Mucosa of descending colon (tissue), 3 donors: ENCODE results near the gene CRIP2. TPM values are rescaled to one million over a fixed set of nuclear protein-coding genes. Genes with fewer than 3 reads are reported as not detected.

ENCODE experiments used
- ATAC-seq: fragments of 200-7000 bp; cut with Tn5 transposase; one replicate; pipeline ENCODE4 v1.9.1; 2020; ENCODE audit warnings: mild to moderate bottlenecking, moderate library complexity
- DNase-seq, 3 donors: peaks; one replicate each; pipeline ENCODE4 v3.0.0-alpha.2; 2020
- H3K36me3 ChIP-seq: fragments of 200-600 bp; one replicate; pipeline ENCODE4 v1.8.0; 2021; ENCODE audit warnings: low read depth, mild to moderate bottlenecking
- H3K4me1 ChIP-seq: fragments of 200-600 bp; one replicate; pipeline ENCODE4 v1.8.0; 2021; ENCODE audit warnings: low read depth, mild to moderate bottlenecking
- H3K4me3 ChIP-seq: fragments of 200-600 bp; one replicate; pipeline ENCODE4 v1.8.0; 2021; ENCODE audit warnings: mild to moderate bottlenecking
- H3K9me3 ChIP-seq: fragments of 200-600 bp; one replicate; pipeline ENCODE4 v1.8.0; 2021; ENCODE audit warnings: mild to moderate bottlenecking
- intact Hi-C, 2 donors: fragments of 100-400 bp; cut with DNase I in 1 of 2; cut with micrococcal nuclease in 1 of 2; formaldehyde crosslinking; loops; one replicate each; pipeline versions ENCODE4 v1.11.0 to v1.11.1; 2022; cut with DNase I, micrococcal nuclease
- total RNA-seq, 3 donors: library from RNA; stranded (reverse); fragmentation: NEBNext Ultra II Directional in 2 of 3; extraction: Animal tissue kit (Norgen Biotek cat#: 25700) in 2 of 3; gene quantifications; one replicate each; pipeline versions ENCODE4 v1.2.1 to v1.2.4, GENCODE V29; 2021 to 2023
- TF ChIP-seq, protein P1 (sequence below): fragments of 200-600 bp; IDR thresholded peaks from one replicate; pipeline ENCODE4 v1.8.0; 2022; ENCODE audit warnings: antibody characterized with exemption, mild to moderate bottlenecking
- donor health status: DM: no; HTN: no; CAD: no; lungs with moderate emphysema.
- donor health status: DM: no; HTN: no; CAD: no.
- donor health status: DM: no; HTN: yes; CAD: no.

Gene CRIP2
- total RNA-seq, 3 donors from 2014 or later = 10.0 to 41.6 (median 23.5) TPM

DNA sequence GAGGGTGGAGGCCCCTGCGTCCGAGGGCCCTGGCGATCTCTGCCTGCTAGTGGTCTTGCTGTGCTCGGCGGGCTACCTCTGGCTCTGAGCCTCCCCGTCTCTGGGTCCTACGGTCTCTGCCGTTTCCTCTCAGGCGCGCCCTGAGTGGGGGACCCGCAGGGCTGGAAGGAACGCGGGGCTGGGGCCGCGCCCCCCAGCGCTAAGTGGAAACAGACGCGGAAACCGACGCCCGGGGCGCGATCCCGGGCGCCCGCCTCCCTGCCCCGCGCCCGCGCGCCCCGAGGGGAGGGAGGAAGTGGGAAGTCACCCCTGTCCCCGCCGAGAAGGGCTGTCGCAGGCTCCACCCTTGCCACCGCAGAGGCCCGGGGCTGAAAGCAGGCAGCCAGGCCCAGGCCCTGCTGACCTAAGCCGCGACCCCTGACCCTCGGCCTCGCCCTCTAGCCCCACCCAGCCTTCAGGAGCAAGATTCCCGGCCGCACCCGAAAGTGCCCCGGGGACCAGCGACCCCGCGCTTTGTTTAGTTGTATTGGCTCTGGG, 12.9 kb downstream of the CRIP2 start:
- H3K4me1 ChIP-seq = peaks cover 64% of the 10 kb centered on the region
- ATAC-seq = peak; percentile 17

DNA sequence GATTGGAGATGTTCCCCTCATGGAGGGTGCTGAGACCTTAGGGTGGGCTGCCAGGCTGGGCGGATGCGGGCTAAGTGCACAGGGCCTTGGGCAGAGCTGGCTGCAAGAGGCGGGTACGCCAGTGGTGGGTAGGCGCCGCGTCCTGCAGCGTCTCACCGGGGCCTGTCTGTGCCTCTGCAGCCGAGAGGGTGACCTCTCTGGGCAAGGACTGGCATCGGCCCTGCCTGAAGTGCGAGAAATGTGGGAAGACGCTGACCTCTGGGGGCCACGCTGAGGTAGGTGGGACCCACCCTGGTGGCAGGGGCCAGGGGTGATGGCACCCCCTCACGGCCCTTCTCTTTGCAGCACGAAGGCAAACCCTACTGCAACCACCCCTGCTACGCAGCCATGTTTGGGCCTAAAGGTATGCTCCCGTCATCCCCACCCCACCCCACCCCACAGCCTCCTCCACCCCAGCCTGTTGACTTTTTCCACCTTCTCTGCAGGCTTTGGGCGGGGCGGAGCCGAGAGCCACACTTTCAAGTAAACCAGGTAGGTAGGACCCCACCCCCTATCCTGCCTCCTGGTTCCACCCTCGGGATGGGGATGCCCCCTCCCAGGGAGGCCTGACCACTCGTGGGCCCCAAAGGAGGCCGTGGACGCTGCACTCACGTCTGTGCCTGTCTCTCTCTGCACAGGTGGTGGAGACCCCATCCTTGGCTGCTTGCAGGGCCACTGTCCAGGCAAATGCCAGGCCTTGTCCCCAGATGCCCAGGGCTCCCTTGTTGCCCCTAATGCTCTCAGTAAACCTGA, 13.6 kb downstream of the CRIP2 start:
- ATAC-seq = no peak
- peak; percentile 73 to 79 (median 78) for DNase-seq
- H3K4me3 ChIP-seq = peak overlapping the region; percentile 39
- H3K36me3 ChIP-seq = peaks cover 6% of the 10 kb centered on the region
- peaks cover 58% of the 10 kb centered on the region for H3K4me1 ChIP-seq
- no peaks in the 10 kb centered on the region for H3K9me3 ChIP-seq
- intact Hi-C loops = no loop called here
- TF ChIP-seq, protein P1, sequence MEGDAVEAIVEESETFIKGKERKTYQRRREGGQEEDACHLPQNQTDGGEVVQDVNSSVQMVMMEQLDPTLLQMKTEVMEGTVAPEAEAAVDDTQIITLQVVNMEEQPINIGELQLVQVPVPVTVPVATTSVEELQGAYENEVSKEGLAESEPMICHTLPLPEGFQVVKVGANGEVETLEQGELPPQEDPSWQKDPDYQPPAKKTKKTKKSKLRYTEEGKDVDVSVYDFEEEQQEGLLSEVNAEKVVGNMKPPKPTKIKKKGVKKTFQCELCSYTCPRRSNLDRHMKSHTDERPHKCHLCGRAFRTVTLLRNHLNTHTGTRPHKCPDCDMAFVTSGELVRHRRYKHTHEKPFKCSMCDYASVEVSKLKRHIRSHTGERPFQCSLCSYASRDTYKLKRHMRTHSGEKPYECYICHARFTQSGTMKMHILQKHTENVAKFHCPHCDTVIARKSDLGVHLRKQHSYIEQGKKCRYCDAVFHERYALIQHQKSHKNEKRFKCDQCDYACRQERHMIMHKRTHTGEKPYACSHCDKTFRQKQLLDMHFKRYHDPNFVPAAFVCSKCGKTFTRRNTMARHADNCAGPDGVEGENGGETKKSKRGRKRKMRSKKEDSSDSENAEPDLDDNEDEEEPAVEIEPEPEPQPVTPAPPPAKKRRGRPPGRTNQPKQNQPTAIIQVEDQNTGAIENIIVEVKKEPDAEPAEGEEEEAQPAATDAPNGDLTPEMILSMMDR = no peak

More for the DNA sequence above, 12.9 kb downstream of the CRIP2 start:
- peak; percentile 69 to 90 (median 86) for DNase-seq
- Histone ChIP-seq H3K4me3 (peak overlapping the region; percentile 39), H3K36me3 (peaks cover 6% of the 10 kb centered on the region), H3K9me3 (no peaks in the 10 kb centered on the region)
- TF ChIP-seq, protein P1 = no peak
- intact Hi-C loops = no loop called here

DNA sequence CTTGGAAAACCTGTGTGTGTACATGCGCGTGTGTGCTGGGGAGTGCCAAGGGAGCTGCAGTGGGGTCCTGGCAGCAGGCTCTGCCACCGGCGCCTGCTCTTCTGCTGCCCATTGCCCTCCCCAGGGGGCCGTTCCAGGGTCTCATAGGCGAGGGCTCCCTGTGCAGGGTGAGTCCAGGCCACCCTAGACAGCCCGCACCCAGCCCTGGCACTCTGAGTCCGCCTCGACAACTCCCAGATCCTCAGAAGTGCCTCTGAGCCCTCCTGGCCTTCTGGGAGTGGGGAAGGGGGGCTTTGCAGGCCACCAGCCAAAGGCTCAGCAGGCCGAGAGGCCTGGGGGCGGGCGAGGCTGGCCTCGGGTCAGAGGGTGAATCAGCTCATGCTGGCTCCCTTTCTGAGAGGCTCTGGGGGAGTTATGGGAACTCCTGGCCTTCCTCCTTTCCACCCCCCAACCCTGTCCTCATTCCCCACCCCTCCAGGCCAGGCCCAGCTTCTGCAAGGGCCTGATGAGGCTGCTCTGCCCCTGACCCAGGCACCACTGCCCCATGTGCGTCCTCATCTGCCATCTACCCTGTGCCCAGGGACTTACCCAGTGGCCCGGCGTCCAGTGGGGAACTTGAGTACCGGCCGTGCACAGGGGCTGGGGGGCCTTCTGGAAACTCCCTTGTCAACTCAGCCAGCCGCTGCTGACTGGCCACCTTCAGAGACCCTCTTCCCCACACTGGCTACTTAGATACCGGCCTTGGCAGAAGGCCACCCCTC, 14.3 kb downstream of the CRIP2 start:
- DNase-seq = peak in 2 of 3 donors; percentile 29 to 58

DNA sequence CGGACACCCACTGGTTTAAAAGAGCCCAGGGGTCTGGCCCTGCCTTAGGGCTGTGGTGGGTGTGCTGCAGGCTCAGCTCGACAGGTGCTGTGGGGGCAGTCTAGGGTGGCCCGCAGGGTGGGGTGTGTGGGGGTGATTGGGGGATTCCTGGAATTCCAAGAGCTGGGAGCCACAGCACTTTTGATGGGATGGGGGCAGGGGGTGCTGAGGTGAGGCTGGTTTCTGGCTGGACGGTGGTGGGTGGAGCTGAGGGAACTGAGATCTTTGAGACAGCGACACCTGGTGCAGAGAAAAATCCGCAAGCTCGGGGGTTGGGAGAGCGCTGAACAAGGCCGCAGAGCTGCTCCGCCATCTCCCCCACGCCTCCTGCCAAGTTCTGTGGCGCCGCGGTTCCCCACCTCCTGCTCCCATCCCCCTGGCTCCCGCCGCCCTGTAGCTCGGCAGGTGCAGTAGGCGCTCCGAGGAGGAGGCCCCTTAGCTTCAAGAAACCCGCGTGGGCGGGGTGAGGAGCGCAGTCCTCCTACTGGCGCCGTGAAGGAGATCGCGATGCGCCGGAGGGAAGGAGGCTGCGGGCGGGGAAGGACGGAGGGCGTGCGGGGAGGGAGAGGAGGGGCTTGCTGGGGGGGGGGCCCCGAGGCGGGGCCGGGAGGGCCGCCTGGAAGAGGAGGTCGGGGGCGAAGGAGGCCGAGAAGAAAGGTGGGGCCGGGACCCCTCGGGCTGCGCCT, 15.1 kb downstream of the CRIP2 start:
- peak; percentile 31 for ATAC-seq
- peaks cover 44% of the 10 kb centered on the region for H3K4me1 ChIP-seq
- peak overlapping the region; percentile 48 for H3K4me3 ChIP-seq
- DNase-seq = peak; percentile 90 to 95 (median 90)
- H3K36me3 ChIP-seq = peaks cover 6% of the 10 kb centered on the region
- H3K9me3 ChIP-seq = no peaks in the 10 kb centered on the region
- intact Hi-C loops = no loop called here
- TF ChIP-seq, protein P1 = peak; percentile 35

More for the DNA sequence above, 14.3 kb downstream of the CRIP2 start:
- no peak for ATAC-seq
- TF ChIP-seq, protein P1 = no peak
- H3K36me3 ChIP-seq = peaks cover 6% of the 10 kb centered on the region
- H3K9me3 ChIP-seq = no peaks in the 10 kb centered on the region
- intact Hi-C loops = no loop called here
- peaks cover 51% of the 10 kb centered on the region for H3K4me1 ChIP-seq
- no peak overlapping the region for H3K4me3 ChIP-seq

DNA sequence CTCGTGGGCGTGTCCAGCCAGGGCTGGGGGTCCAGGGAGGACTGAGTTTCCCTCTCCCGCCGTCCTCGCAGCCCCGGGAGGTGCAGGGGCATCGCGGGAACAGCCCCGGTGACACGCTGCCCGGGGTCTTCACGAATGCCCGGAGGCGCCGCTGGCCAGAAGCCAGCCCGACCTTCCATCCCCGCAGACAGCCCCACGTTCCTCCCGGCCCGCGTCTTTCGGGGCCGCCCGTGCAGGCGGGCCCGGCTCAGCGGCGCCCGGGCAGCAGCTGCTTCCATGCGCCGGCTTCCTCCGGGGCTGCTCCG, 15.6 kb downstream of the CRIP2 start:
- ATAC-seq (no peak), DNase-seq (peak in 1 of 3 donors; percentile 55)
- intact Hi-C loops = no loop called here
- H3K4me1 ChIP-seq = peaks cover 42% of the 10 kb centered on the region
- H3K9me3 ChIP-seq = no peaks in the 10 kb centered on the region
- TF ChIP-seq, protein P1 = no peak
- H3K4me3 ChIP-seq = peak overlapping the region; percentile 48
- peaks cover 6% of the 10 kb centered on the region for H3K36me3 ChIP-seq
